GM12892 (cell line): Measurements from ENCODE around the gene MYOD1.

Experiments
- POLR2A ChIP-seq: IDR thresholded peaks from 2 replicates; pipeline ENCODE4 v1.6.1; 2011; ENCODE audit warnings: low read depth, low read length, control low read depth
- POLR2AphosphoS5 ChIP-seq: IDR thresholded peaks from 2 replicates; pipeline ENCODE4 v1.6.1; 2011; ENCODE audit warnings: low read depth, low read length, control low read depth
- TAF1 ChIP-seq: IDR thresholded peaks from 2 replicates; pipeline ENCODE4 v1.6.1; 2011; ENCODE audit warnings: low read depth, mild to moderate bottlenecking, control low read depth, low read length, borderline replicate concordance

GRCh38 chr11:17721242-17721999 is 2.0 kb downstream of the MYOD1 start:
- TF ChIP-seq POLR2AphosphoS5 (no peak), TAF1 (no peak), POLR2A (no peak)
